ENCODE results near the gene TRA2A. TPM values are rescaled to one million over a fixed set of nuclear protein-coding genes. Genes with fewer than 3 reads are reported as not detected.

Gene TRA2A
- total and polyA plus RNA-seq, 9 of the 15 experiments (the other 6 are each of a cell fraction or from before 2014, with no cell fraction given) = 22.7 to 210 (median 73.9) TPM

DNA sequence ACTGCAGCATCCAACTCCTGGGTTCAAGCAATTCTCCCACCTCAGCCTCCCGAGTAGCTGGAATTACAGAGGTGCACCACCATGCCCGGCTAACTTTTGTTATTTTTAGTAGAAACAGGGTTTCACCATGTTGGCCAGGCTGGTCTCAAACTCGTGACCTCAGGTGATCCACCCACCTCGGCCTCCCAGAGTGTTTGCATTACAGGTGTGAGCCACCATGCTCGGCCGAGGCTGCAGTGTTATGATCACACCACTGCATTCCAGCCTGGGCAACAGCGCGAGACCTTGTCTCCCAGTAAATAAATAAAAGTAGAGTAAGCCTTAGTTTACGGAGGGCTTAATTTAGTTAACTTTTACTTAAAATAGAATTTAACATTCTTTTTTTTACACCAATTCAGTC, 37.8 kb downstream of the TRA2A start (continued):
- TF ChIP-seq, protein P1, sequence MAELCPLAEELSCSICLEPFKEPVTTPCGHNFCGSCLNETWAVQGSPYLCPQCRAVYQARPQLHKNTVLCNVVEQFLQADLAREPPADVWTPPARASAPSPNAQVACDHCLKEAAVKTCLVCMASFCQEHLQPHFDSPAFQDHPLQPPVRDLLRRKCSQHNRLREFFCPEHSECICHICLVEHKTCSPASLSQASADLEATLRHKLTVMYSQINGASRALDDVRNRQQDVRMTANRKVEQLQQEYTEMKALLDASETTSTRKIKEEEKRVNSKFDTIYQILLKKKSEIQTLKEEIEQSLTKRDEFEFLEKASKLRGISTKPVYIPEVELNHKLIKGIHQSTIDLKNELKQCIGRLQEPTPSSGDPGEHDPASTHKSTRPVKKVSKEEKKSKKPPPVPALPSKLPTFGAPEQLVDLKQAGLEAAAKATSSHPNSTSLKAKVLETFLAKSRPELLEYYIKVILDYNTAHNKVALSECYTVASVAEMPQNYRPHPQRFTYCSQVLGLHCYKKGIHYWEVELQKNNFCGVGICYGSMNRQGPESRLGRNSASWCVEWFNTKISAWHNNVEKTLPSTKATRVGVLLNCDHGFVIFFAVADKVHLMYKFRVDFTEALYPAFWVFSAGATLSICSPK (IDR thresholded peaks at IDR 0.05; ENCODE audit: borderline replicate concordance) = no peak
- no peak for TF ChIP-seq KHSRP (IDR thresholded peaks at IDR 0.05)
- no peak for TF ChIP-seq CCNT2 (IDR thresholded peaks at IDR 0.05; ENCODE audit: borderline replicate concordance, extremely low read depth, insufficient read length, low read depth, low read length)

DNA sequence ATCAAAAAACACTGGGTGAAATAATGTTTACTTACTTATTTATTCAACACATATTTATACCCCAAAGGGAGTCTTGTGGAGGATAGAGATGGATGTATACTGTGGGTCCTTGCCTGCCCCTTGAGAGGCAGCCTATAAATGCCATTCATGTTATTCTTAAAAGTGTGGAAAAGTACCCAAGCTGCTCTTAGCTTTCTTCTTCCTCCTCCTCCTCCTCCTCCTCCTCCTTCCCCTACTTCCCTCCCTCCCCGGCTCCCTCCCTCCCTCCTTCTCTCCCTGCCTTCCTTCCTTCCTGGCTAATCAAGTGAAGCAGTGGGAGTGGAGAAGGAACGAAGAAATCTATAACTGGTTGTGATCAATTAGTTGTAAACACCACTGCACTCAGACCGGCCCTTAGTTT, 40.3 kb downstream of the TRA2A start:
- peak overlapping the region; percentile 82 for H3K4me2 ChIP-seq (ENCODE audit: insufficient read depth, low read length)

More for the DNA sequence above, 40.3 kb downstream of the TRA2A start:
- intact Hi-C loops (cut with micrococcal nuclease) = no loop called here
- in situ Hi-C loops (cut with MboI) = no loop called here
- H4K20me1 ChIP-seq (replicated peaks; ENCODE audit: control insufficient read depth, insufficient read depth, low read length) = no peaks in the 10 kb centered on the region
- peak overlapping the region; percentile 47; the same call in 1 of the 2 replicates for H3K4me3 ChIP-seq
- H3K9me3 ChIP-seq (replicated peaks; ENCODE audit: control insufficient read depth, insufficient read depth, low read depth, low read length) = no peaks in the 10 kb centered on the region
- peak overlapping the region in 1 of 2 experiments; percentile 64; a peak in 1 of 4 replicates for H3K9ac ChIP-seq (ENCODE audit: insufficient read depth in 1 of 2, low read depth in 2 of 2, low read length in 2 of 2)
- WGBS (ENCODE audit: insufficient coverage, low coverage, missing lambda C conversion rate) = 29% methylated on average over 1 of the region's 3 CpGs
- BruUV-seq (replicated peaks) = no TSS peak
- no peaks in the 10 kb centered on the region for H3K36me3 ChIP-seq (ENCODE audit: control insufficient read depth, insufficient read depth, low read length)
- peaks cover 9% of the 10 kb centered on the region; the same call in 2 of the 3 replicates for H3K79me2 ChIP-seq (ENCODE audit: control insufficient read depth, insufficient read depth, low read length)
- H2AFZ ChIP-seq (ENCODE audit: low read depth, low read length) = peak overlapping the region; percentile 26; the same call in 1 of the 2 replicates
- ChIA-PET POLR2A (interaction anchor here (0.9 to 1.6 kb wide), 3 partner anchors 8 to 17 kb away, joined by 3 to 4 read pairs (median 4); no protein-coding TSS in a partner anchor), CTCF (ENCODE audit: low intra/inter-chr PET ratio) (interaction anchor here (0.7 kb wide), 1 partner anchor 176 kb away, joined by 3 read pairs; no protein-coding TSS in a partner anchor)
- DNase-seq (ENCODE audit: extremely low read depth in 1 of 4, low spot score in 3 of 4) = peak in 1 of 4 experiments; percentile 42
- H3K27ac ChIP-seq (ENCODE audit: extremely low read depth, low read depth, low read length) = no peak overlapping the region; the same call in 2 of the 3 replicates
- no peaks in the 10 kb centered on the region for H3K27me3 ChIP-seq (ENCODE audit: control insufficient read depth in 2 of 2, insufficient read depth in 2 of 2, low read length in 2 of 2)
- TF ChIP-seq TCF3 (CRISPR knock-in tag; IDR thresholded peaks at IDR 0.05) (no peak), EZH2 (IDR thresholded peaks at IDR 0.05; ENCODE audit: borderline replicate concordance, low read depth, low read length) (no peak), ZNF197 (CRISPR knock-in tag; IDR thresholded peaks at IDR 0.05; ENCODE audit: low read depth) (no peak), ZNF263 (CRISPR knock-in tag; IDR thresholded peaks at IDR 0.05; ENCODE audit: borderline replicate concordance) (peak; percentile 70; the same call in 1 of the 2 replicates)
- TF ChIP-seq, protein P2, sequence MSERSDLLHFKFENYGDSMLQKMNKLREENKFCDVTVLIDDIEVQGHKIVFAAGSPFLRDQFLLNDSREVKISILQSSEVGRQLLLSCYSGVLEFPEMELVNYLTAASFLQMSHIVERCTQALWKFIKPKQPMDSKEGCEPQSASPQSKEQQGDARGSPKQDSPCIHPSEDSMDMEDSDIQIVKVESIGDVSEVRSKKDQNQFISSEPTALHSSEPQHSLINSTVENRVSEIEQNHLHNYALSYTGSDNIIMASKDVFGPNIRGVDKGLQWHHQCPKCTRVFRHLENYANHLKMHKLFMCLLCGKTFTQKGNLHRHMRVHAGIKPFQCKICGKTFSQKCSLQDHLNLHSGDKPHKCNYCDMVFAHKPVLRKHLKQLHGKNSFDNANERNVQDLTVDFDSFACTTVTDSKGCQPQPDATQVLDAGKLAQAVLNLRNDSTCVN (CRISPR knock-in tag; IDR thresholded peaks at IDR 0.05) = no peak
- TF ChIP-seq, protein P3, sequence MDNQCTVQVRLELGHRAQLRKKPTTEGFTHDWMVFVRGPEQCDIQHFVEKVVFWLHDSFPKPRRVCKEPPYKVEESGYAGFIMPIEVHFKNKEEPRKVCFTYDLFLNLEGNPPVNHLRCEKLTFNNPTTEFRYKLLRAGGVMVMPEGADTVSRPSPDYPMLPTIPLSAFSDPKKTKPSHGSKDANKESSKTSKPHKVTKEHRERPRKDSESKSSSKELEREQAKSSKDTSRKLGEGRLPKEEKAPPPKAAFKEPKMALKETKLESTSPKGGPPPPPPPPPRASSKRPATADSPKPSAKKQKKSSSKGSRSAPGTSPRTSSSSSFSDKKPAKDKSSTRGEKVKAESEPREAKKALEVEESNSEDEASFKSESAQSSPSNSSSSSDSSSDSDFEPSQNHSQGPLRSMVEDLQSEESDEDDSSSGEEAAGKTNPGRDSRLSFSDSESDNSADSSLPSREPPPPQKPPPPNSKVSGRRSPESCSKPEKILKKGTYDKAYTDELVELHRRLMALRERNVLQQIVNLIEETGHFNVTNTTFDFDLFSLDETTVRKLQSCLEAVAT (IDR thresholded peaks at IDR 0.05) = no peak
- peak; percentile 19 for FAIRE-seq
- H3K4me1 ChIP-seq (replicated peaks in 1 of 2; ENCODE audit: control insufficient read depth in 2 of 2, insufficient read depth in 2 of 2, low read length in 2 of 2) = peaks cover 0 to 11% of the 10 kb centered on the region in 2 experiments; a peak in 3 of 5 replicates
- no peaks in the 10 kb centered on the region for H3K9me1 ChIP-seq (ENCODE audit: control insufficient read depth, insufficient read depth, low read length)
- ATAC-seq = peak; percentile 37

All from K562 (cell line).